HL-60 (cell line): ENCODE results near the gene CACNA1I.

ENCODE experiments used
- DNase-seq, 2 experiments: peaks; one replicate each; pipeline ENCODE4 v3.0.0-alpha.2; 2010 to 2020; ENCODE audit warnings: low read depth in 1 of 2, low spot score in 1 of 2
- H3K27ac ChIP-seq: fragments of 250-450 bp; sonication (Bioruptor Pico); replicated peaks from 2 replicates; pipeline ENCODE4 v1.5.1; 2020; ENCODE audit warnings: mild to moderate bottlenecking, moderate library complexity
- H3K27me3 ChIP-seq: fragments of 250-450 bp; sonication (Bioruptor Pico); 2 replicates; pipeline ENCODE4 v1.5.1; 2021; ENCODE audit warnings: mild to moderate bottlenecking, moderate library complexity; ENCODE audit not compliant: insufficient read depth, poor library complexity, severe bottlenecking
- H3K4me3 ChIP-seq: replicated peaks from 2 replicates; pipeline ENCODE4 v1.5.1; 2011; ENCODE audit warnings: mild to moderate bottlenecking, control low read depth, low read length; ENCODE audit not compliant: insufficient read depth
- GABPA ChIP-seq: IDR thresholded peaks from 2 replicates; pipeline ENCODE4 v1.6.1; 2012; ENCODE audit warnings: low read depth
- POLR2AphosphoS5 ChIP-seq: IDR thresholded peaks from 2 replicates; pipeline ENCODE4 v1.6.1; 2012; ENCODE audit warnings: low read depth
- SPI1 ChIP-seq: IDR thresholded peaks from 2 replicates; pipeline ENCODE4 v1.6.1; 2012; ENCODE audit warnings: low read depth, mild to moderate bottlenecking, borderline replicate concordance
- TF ChIP-seq, protein P1 (sequence below): IDR thresholded peaks from one replicate; pipeline ENCODE4 v1.5.1; 2011; ENCODE audit warnings: low read length, control low read depth, inconsistent platforms; ENCODE audit not compliant: insufficient read depth
- TF ChIP-seq, protein P2 (sequence below): IDR thresholded peaks from 2 replicates; pipeline ENCODE4 v1.6.1; 2012; ENCODE audit warnings: low read depth; ENCODE audit not compliant: insufficient replicate concordance

CACNA1I gene

DNA sequence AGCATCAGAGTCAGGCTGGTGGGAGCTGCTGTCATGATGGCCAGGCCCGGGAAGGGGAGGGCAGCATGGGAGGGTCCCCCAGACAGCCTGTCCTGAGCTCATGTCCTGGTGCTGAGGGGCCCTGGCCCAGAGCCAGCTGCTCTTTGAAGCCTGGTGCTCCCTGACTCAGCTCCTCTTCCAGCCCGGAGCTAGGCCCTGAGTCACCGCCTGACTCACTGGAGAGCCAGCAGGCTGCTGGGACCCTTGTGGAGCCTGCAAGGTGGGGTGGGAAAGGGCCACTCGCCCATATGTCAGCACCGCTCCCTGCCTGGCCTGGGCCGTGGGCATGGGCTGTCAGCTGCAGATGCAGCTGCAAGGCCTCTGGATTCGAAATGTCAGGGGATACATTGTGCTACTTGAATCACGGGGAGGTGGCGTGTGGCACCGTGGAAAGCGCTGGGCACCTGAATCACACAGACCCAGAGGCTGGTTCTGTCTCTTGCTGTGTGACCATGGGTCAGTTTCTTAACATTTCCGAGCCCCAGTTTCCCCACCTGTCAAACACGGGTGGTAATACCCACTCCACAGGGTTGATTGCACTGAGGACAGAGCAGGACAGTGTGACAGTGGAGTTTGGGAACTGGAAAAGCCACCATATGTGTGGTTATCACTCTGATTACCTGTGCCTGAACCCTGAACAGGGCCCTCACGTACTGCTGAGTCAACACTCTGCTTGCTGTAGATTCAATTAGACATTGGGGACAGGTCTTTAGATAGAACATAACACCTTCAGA lies 4.4 kb downstream of the CACNA1I start:
- H3K27me3 ChIP-seq = peaks cover 12% of the 10 kb centered on the region
- TF ChIP-seq GABPA (no peak), SPI1 (no peak), POLR2AphosphoS5 (no peak)
- TF ChIP-seq, protein P1, sequence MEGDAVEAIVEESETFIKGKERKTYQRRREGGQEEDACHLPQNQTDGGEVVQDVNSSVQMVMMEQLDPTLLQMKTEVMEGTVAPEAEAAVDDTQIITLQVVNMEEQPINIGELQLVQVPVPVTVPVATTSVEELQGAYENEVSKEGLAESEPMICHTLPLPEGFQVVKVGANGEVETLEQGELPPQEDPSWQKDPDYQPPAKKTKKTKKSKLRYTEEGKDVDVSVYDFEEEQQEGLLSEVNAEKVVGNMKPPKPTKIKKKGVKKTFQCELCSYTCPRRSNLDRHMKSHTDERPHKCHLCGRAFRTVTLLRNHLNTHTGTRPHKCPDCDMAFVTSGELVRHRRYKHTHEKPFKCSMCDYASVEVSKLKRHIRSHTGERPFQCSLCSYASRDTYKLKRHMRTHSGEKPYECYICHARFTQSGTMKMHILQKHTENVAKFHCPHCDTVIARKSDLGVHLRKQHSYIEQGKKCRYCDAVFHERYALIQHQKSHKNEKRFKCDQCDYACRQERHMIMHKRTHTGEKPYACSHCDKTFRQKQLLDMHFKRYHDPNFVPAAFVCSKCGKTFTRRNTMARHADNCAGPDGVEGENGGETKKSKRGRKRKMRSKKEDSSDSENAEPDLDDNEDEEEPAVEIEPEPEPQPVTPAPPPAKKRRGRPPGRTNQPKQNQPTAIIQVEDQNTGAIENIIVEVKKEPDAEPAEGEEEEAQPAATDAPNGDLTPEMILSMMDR = no peak
- TF ChIP-seq, protein P2, sequence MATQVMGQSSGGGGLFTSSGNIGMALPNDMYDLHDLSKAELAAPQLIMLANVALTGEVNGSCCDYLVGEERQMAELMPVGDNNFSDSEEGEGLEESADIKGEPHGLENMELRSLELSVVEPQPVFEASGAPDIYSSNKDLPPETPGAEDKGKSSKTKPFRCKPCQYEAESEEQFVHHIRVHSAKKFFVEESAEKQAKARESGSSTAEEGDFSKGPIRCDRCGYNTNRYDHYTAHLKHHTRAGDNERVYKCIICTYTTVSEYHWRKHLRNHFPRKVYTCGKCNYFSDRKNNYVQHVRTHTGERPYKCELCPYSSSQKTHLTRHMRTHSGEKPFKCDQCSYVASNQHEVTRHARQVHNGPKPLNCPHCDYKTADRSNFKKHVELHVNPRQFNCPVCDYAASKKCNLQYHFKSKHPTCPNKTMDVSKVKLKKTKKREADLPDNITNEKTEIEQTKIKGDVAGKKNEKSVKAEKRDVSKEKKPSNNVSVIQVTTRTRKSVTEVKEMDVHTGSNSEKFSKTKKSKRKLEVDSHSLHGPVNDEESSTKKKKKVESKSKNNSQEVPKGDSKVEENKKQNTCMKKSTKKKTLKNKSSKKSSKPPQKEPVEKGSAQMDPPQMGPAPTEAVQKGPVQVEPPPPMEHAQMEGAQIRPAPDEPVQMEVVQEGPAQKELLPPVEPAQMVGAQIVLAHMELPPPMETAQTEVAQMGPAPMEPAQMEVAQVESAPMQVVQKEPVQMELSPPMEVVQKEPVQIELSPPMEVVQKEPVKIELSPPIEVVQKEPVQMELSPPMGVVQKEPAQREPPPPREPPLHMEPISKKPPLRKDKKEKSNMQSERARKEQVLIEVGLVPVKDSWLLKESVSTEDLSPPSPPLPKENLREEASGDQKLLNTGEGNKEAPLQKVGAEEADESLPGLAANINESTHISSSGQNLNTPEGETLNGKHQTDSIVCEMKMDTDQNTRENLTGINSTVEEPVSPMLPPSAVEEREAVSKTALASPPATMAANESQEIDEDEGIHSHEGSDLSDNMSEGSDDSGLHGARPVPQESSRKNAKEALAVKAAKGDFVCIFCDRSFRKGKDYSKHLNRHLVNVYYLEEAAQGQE = no peak

DNA sequence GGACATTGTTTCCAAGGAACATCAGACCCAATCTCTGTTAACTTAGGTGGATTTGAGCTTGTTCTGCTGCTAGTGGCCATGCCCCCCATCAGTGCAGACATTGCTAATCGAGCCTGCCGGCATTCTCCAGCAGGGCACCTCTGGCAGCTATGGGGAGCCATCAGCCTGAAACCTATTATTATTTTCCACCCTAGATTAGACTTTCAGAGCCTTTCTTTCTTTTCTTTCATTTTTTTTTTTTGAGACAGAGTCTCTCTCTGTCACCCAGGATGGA lies 4.9 kb downstream of the CACNA1I start:
- no peak overlapping the region for H3K27ac ChIP-seq
- TF ChIP-seq POLR2AphosphoS5 (no peak), GABPA (no peak), SPI1 (no peak)
- TF ChIP-seq, protein P2 = no peak
- TF ChIP-seq, protein P1 = no peak

More for the DNA sequence above, 4.4 kb downstream of the CACNA1I start:
- no peak overlapping the region for H3K4me3 ChIP-seq
- DNase-seq = no peak
- no peak overlapping the region for H3K27ac ChIP-seq

DNA sequence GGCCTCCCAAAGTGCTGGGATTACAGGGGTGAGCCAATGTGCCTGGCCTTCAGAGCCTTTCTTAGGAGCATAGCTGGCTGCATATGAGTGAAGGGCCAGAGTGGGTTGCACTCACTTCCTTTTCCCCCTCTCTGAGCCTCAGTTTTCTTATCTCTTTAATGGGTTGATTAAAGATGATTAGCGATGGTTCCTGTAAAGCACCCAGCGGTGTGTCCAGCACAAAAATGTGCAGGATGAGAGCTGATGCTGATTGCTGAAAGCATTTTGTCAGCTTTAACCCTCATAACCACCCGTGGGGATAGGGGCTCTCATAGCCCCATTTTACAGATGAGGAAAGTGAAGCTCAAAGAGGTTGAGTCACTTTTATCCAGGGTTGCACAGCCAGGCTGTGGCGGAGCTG lies 5.5 kb downstream of the CACNA1I start:
- DNase-seq = no peak
- Histone ChIP-seq H3K27me3 (peaks cover 12% of the 10 kb centered on the region), H3K27ac (no peak overlapping the region), H3K4me3 (no peak overlapping the region)
- TF ChIP-seq, protein P2 = no peak
- TF ChIP-seq POLR2AphosphoS5 (no peak), GABPA (no peak), SPI1 (no peak)
- TF ChIP-seq, protein P1 = no peak

More for the DNA sequence above, 4.9 kb downstream of the CACNA1I start:
- peaks cover 12% of the 10 kb centered on the region for H3K27me3 ChIP-seq
- H3K4me3 ChIP-seq = no peak overlapping the region
- DNase-seq = no peak
